NT2/D1 (cell line): ENCODE results near the gene NCL.

ENCODE experiments used
- DNase-seq: peaks from one replicate; pipeline ENCODE4 v3.0.0-alpha.2; 2011; ENCODE audit warnings: low read depth, low spot score
- H3K27me3 ChIP-seq: 2 replicates; pipeline ENCODE4 v1.6.0; 2011; ENCODE audit warnings: mild to moderate bottlenecking; ENCODE audit not compliant: insufficient read length, insufficient read depth
- H3K36me3 ChIP-seq: 2 replicates; pipeline ENCODE4 v1.6.1; 2011; ENCODE audit warnings: mild to moderate bottlenecking, low read length, mixed read lengths; ENCODE audit not compliant: insufficient read depth, insufficient read length
- H3K4me1 ChIP-seq: 2 replicates; pipeline ENCODE4 v1.5.1; 2011; ENCODE audit not compliant: insufficient read depth, insufficient read length
- H3K4me3 ChIP-seq: 2 replicates; pipeline ENCODE4 v1.5.1; 2011; ENCODE audit warnings: low read depth; ENCODE audit not compliant: insufficient read length
- H3K9ac ChIP-seq: 2 replicates; pipeline ENCODE4 v1.6.0; 2011; ENCODE audit warnings: low read depth; ENCODE audit not compliant: insufficient read length
- H3K9me3 ChIP-seq: 2 replicates; pipeline ENCODE4 v1.5.1; 2011; ENCODE audit warnings: mild to moderate bottlenecking, low read length; ENCODE audit not compliant: insufficient read depth
- SUZ12 ChIP-seq: IDR thresholded peaks from 2 replicates; pipeline ENCODE4 v1.6.1; 2011; ENCODE audit not compliant: insufficient read length, insufficient read depth; ENCODE audit errors: extremely low read depth
- YY1 ChIP-seq: IDR thresholded peaks from 2 replicates; pipeline ENCODE4 v1.6.1; 2011; ENCODE audit not compliant: insufficient read length, insufficient read depth
- ZNF274 ChIP-seq: IDR thresholded peaks from 2 replicates; pipeline ENCODE4 v1.6.1; 2011; ENCODE audit warnings: mild to moderate bottlenecking, low read depth, low read length

Gene NCL

DNA sequence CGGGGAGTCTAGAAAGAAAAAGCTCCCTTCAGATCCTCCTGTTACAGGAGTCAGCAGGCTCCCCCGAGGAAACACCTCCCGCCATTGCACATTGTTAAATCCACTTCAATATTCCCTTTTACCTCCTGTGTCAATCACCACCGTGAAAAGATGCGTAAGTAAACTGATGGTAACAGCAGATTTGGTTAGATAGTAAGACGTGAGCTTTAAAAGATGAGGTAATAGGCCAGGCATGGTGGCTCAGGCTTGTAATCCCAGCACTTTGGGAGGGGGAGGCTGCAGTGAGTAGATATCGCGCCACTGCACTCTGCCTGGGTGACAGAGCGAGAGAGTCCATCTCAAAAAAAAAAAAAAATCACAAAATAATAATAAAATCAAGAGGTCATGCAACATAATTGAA lies 15.2 kb upstream of the NCL start:
- no peak overlapping the region for H3K4me3 ChIP-seq
- TF ChIP-seq SUZ12: no peak
- no peak for TF ChIP-seq YY1
- TF ChIP-seq ZNF274: no peak
- no peaks in the 10 kb centered on the region for H3K9me3 ChIP-seq
- no peak for DNase-seq
- H3K4me1 ChIP-seq: peaks cover 7% of the 10 kb centered on the region
- no peak overlapping the region for H3K9ac ChIP-seq
- no peaks in the 10 kb centered on the region for H3K27me3 ChIP-seq
- no peaks in the 10 kb centered on the region for H3K36me3 ChIP-seq

DNA sequence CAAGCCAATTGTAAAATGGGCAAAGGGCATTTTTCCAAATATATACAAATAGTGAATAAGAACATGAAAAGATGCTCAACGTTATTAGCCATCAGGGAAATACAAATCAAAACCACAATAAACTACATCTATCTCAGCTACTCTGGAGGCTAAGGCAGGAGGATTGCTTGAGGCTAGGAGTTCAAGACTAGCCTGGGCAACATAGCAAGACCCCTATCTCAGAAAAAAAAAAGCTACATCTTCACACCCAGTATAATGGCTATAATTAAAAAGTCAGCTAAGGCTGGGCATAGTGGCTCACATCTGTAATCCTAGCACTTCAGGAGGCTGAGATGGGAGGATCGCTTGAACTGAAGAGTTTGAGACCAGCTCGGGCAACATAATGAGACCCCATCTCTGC lies 12.6 kb upstream of the NCL start:
- TF ChIP-seq SUZ12 (no peak), ZNF274 (no peak), YY1 (no peak)
- no peaks in the 10 kb centered on the region for H3K36me3 ChIP-seq
- H3K27me3 ChIP-seq: no peaks in the 10 kb centered on the region
- H3K9me3 ChIP-seq: no peaks in the 10 kb centered on the region
- peaks cover 7% of the 10 kb centered on the region for H3K4me1 ChIP-seq
- H3K9ac ChIP-seq: no peak overlapping the region
- H3K4me3 ChIP-seq: no peak overlapping the region
- no peak for DNase-seq

DNA sequence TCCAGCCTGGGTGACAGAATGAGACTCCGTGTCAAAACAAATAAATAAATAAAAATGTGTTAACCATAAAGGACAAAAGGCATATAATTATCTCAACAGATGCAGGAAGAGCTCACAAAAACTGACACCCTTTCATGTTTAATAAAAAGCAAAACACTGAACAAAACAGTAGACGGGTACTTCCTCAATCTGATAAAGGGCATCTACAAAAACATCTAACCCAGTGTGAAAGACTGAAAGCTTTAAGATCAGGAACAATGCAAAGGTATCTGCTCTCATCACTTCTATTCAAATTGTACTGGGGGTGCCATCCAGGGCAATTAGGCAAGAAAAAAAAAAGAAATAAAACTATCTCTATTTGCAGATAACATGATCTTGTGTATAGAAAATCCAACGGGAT lies 11.7 kb upstream of the NCL start:
- no peak overlapping the region for H3K4me3 ChIP-seq
- H3K27me3 ChIP-seq: no peaks in the 10 kb centered on the region
- DNase-seq: no peak
- TF ChIP-seq ZNF274: no peak
- no peak for TF ChIP-seq YY1
- no peak for TF ChIP-seq SUZ12
- no peak overlapping the region for H3K9ac ChIP-seq
- no peaks in the 10 kb centered on the region for H3K9me3 ChIP-seq
- peaks cover 5% of the 10 kb centered on the region for H3K4me1 ChIP-seq
- H3K36me3 ChIP-seq: no peaks in the 10 kb centered on the region

DNA sequence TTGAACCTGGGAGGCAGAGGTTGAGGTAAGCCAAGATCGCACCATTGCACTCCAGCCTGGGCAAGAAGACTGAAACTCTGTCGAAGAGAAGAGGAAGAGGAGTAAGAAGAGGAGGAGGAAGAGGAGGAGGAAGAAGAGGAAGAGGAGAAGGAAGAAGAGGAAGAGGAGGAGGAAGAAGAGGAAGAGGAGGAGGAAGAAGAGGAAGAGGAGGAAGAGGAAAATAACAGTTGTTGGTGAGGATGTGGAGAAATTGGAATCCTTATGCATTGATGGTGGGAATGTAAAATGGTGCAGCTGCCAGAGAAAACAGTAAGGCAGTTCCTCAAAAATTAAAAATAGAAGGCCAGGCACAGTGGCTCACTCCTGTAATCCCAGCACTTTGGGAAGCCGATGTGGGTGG lies 8.5 kb upstream of the NCL start:
- Histone ChIP-seq H3K27me3 (no peaks in the 10 kb centered on the region), H3K36me3 (no peaks in the 10 kb centered on the region), H3K4me3 (no peak overlapping the region), H3K4me1 (peaks cover 3% of the 10 kb centered on the region), H3K9ac (no peak overlapping the region), H3K9me3 (no peaks in the 10 kb centered on the region)
- no peak for TF ChIP-seq YY1
- TF ChIP-seq ZNF274: no peak
- no peak for TF ChIP-seq SUZ12
- no peak for DNase-seq

DNA sequence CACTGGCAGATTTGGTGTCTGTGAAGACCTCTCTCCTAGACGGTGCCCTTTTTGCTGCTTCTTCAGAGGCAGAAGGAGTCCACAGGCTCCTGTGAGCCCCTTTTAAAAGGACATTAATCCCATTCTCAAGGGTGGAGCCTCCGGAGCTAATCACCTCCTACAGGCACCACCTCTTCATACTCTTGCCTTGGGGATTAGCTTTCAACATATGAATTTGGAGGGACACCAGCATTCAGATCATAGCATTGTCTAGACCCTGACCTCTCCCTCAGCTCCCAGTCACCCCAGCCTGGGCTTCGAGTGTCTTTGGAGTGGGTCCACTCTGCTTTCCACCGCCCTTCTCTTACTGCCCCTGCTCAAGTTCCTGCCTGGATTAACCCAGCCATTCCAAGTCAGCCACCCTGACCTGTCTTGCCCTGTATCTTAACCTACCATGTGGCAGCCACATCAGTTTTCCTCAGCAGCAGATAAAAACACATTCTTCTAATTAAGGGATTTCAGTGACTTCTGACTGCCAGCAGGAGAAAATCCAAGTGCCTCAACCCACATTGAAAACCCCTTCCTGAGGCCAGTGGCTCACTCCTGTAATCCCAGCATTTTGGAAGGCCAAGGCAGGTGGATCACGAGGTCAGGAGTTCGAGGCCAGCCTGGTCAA lies 6.1 kb upstream of the NCL start:
- H3K36me3 ChIP-seq: no peaks in the 10 kb centered on the region
- H3K9me3 ChIP-seq: no peaks in the 10 kb centered on the region
- H3K27me3 ChIP-seq: no peaks in the 10 kb centered on the region
- H3K4me1 ChIP-seq: peaks cover 6% of the 10 kb centered on the region
- no peak overlapping the region for H3K9ac ChIP-seq
- no peak for TF ChIP-seq SUZ12
- no peak for TF ChIP-seq YY1
- no peak for TF ChIP-seq ZNF274
- no peak for DNase-seq
- H3K4me3 ChIP-seq: no peak overlapping the region

DNA sequence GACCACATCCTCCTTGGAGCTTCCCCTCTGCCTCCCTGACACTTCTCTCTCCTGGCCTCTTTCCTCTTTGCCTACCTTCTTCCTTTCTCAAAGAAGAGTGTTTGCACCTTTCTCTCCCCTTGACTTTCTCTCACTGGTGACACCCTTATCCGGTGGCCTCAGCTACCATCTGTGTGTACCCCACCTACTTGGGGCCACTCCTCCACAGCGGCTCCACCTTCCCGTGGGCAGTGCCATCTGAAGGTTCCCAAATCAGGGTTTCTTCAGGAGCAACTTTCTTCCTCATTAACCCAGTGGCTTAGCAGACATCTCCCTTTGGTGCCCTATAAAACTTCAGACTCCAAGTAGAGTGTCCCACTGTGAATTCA lies 5.3 kb upstream of the NCL start:
- no peak for TF ChIP-seq ZNF274
- no peak for TF ChIP-seq SUZ12
- no peak for TF ChIP-seq YY1
- Histone ChIP-seq H3K9me3 (no peaks in the 10 kb centered on the region), H3K9ac (no peak overlapping the region), H3K27me3 (no peaks in the 10 kb centered on the region), H3K4me1 (peaks cover 6% of the 10 kb centered on the region), H3K36me3 (no peaks in the 10 kb centered on the region), H3K4me3 (no peak overlapping the region)
- DNase-seq: no peak

DNA sequence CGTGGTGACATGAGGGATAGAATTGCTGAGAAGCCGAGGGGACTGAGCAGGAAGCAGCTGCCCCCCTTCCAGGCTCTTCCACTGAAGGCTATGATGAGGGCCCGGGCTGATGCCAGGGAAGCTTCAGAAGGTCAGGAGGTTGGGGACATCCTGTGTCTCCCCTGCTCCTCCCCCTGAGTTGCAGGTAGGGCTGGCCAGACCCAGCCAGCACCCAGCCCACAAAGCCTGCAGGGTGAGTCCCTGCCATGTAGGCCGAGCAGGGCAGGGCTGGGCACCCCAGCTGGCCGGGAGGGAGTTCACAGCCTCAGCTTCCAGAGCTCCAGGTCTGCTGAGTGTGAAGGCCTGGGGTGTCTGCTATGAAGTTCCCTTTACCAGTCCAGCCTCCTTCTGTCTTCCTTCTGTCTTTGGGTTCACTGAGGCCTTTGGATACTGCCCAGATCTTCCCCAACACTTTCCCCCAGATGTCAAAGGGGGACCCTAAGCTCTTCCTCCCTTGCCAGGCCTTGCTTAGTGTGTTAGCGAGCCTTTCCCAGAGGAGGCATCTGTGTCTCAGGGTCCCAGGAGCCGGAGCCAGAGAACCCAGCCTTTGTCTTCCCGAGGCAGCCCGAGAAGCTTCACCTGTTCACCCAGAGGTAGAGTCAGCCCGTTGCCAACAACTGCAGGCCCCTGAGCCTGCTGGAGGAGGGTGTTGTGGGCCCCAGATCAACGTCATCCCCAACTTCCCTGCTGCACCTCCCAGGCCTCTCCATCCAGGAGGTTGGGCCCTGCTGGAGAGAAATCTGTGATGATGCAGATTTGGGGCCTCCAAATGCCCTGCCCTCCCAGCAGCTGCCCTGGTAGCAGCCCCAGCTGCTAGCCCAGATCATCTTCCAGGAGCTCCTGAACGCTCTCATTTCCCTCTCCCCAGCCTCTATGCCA lies 3.6 kb upstream of the NCL start:
- Histone ChIP-seq H3K36me3 (peaks cover 12% of the 10 kb centered on the region), H3K9me3 (no peaks in the 10 kb centered on the region), H3K4me1 (peaks cover 6% of the 10 kb centered on the region), H3K4me3 (no peak overlapping the region), H3K27me3 (no peaks in the 10 kb centered on the region), H3K9ac (no peak overlapping the region)
- no peak for DNase-seq
- TF ChIP-seq ZNF274 (no peak), YY1 (no peak), SUZ12 (no peak)
